ENCODE data around the gene KDM6B.
"Not testable (repeated sequence)": the region's sequence is repeated elsewhere in the genome, so short reads cannot be mapped to it uniquely, and the experiment has no call there.

KDM6B gene, protein sequence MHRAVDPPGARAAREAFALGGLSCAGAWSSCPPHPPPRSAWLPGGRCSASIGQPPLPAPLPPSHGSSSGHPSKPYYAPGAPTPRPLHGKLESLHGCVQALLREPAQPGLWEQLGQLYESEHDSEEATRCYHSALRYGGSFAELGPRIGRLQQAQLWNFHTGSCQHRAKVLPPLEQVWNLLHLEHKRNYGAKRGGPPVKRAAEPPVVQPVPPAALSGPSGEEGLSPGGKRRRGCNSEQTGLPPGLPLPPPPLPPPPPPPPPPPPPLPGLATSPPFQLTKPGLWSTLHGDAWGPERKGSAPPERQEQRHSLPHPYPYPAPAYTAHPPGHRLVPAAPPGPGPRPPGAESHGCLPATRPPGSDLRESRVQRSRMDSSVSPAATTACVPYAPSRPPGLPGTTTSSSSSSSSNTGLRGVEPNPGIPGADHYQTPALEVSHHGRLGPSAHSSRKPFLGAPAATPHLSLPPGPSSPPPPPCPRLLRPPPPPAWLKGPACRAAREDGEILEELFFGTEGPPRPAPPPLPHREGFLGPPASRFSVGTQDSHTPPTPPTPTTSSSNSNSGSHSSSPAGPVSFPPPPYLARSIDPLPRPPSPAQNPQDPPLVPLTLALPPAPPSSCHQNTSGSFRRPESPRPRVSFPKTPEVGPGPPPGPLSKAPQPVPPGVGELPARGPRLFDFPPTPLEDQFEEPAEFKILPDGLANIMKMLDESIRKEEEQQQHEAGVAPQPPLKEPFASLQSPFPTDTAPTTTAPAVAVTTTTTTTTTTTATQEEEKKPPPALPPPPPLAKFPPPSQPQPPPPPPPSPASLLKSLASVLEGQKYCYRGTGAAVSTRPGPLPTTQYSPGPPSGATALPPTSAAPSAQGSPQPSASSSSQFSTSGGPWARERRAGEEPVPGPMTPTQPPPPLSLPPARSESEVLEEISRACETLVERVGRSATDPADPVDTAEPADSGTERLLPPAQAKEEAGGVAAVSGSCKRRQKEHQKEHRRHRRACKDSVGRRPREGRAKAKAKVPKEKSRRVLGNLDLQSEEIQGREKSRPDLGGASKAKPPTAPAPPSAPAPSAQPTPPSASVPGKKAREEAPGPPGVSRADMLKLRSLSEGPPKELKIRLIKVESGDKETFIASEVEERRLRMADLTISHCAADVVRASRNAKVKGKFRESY (N-terminal part only)

DNA sequence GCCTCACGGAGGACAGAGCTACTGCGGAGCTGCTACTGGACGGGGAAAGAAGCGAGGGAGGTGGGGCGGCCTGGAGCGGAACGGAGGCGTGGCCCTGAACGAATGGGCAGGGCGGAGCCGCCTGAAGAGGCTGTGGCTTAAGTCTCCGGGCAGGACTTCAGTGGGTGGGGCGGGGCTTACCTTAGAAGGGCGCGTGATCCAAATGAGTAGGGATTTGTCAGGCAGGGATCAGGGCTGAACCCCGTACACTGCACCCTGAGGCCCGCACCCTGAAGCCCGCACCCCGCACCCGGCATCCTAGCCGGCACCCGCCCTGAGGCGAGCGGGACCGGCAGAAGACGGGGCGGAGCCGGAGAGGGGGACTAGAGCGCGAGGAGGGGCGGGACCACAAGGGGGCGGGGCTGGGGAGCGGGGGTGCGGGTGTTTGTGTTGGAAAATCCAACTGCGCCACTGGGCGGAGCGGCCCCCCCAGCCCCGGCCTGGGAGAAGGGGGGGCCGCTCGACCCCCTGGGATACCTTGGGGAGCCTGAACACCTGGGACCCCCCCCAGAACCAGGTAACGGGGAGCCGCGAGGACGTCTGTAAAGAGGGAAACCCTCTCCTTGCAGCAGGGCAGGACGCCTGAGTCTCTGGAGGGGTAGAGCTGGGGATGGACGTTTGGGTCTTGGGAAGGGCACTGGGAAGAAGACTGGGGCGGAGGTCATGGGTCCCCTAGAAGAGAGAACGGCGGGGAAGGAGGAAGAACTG is at the start of gene KDM6B:
Gene KDM6B, plus strand, starts transcription at position 423 of the 747 bp plus-strand sequence. CDS start 11,338 bp downstream, outside the sequence.
- DNase-seq (ENCODE audit: low read depth), result peak; percentile 81

DNA sequence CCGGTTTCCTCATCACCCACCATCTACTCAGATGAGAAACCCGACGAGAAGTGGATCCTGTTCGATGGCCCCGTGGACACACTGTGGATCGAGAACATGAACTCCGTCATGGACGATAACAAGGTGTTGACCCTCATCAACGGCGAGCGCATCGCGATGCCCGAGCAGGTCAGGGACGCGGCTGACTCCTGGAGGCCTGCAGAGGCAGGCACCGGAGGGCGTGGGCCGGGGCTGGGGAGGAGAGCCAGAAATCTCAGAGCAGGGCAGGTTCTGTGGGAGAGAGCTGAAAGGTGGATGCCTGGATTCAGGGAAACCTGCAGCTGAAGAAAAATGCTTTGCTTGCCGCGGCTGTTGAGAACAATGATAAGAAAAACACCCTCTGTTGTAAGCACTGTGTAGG is 47.2 kb upstream of the KDM6B start:
- DNase-seq (ENCODE audit: low read depth), result no peak

DNA sequence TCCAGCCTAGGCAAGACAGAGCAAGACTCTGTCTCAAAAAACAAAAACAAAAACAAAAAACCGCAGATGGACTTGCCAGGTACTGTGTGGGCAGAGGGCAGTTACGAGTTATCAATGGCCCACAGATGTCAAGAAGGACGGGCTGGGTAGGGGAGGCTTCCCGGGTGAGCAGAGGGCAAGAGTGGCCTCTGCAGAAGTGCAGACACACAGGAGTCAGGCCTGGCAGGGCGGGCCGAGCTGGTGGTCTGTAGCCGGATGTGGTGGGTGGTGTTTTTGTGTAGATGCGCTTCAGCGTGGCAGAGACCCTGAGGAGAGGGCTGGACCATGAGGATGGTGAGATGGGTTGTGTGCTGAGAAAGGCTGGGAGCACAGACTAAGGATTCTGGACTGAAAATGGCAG is 44.9 kb upstream of the KDM6B start:
- DNase-seq (ENCODE audit: low read depth), result no peak

DNA sequence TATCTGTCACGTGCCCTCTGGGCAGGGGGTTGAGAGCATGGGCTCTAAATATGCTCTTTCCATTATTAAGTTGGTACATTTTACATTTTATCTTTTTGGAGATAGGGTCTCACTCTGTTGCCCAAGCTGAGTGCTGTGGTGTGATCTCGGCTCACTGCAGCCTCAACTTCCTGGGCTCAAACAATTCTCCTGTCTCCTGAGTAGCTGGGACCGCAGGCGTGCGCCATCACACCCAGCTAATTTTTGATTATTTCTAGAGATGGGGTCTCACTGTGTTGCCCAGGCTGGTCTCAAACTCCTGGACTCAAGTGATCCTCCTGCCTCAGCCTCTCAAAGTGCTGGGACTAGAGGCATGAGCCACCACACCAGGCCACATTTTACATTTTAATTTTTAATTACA is 43.9 kb upstream of the KDM6B start:
- no peak for DNase-seq (ENCODE audit: low read depth)

DNA sequence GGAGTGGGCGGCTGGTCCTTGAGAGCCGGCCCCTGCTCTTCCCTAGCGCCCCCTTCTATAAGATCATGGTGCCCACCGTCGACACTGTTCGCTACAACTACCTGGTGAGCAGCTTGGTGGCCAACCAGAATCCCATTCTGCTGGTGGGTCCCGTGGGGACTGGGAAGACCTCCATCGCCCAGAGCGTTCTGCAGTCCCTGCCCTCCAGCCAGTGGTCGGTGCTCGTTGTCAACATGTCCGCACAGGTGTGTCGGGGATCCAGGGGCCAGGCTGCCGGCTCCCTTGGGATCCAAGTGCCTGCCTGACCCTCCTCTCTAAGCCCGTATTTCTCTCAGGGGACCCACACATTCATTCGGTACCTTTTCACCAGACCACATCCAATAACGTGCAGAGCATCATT is 41.4 kb upstream of the KDM6B start:
- DNase-seq (ENCODE audit: low read depth), result no peak

DNA sequence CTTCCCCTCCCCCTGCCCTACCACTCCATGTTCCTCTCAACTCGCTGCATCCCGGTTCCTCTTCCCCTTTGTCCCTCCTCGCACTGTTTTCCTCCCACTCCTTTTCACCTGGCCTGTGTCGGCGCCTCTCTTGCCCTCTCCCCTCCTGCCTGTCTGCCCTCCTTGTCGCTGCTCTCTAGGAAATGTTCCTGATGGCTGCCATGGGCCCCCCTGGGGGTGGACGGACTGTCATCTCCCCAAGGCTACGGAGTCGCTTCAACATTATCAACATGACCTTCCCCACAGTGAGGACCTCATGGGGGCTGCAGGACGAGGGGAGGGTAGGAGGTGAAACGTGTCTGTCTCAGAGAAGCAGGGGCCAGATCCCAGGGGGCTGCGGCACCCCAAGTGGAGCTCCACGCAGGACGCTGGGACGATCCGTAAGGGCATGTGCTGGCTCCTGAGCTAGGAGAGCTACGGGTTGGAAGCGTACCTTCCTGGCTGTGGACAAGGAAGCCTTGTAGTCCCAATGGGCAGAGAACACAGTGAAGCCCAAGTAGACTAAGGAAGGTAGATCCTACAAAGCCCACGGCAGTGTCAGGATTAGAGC is 39.8 kb upstream of the KDM6B start:
- no peak for DNase-seq (ENCODE audit: low read depth)

DNA sequence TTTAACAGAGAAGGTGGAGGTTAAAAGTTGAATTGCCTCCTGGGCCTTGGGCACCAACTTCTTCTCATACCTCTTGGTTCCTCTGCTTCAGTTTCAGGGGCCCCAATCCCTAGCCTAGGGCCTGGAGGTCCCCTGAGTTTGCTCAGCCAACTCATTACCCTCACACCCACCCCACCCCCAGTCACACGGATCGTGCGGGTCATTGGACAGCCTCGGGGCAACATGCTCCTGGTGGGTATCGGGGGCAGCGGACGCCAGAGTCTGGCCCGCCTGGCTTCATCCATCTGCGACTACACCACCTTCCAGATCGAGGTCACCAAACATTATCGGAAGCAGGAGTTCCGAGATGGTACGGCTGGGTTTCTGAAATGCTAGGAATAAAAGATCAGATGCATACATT is 36.0 kb upstream of the KDM6B start:
- DNase-seq (ENCODE audit: low read depth), result no peak

DNA sequence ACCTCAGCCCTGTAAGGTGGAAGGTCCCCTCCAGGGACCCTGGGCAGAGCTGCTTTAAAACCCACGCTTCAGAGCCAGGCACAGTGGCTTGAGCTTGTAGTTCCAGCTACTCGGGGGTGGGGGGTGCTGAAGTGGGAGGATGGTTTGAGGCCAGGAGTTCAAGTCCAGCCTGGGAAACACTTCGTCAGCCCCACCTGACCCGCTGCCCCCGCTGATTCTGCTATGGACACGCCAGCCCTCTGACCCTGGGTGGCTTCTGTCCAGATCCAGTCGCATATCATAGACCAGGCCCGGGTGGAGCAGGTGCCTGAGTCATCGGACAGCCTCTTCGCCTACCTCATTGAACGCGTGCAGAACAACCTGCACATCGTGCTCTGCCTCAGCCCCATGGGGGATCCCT is 35.2 kb upstream of the KDM6B start:
- no peak for DNase-seq (ENCODE audit: low read depth)

DNA sequence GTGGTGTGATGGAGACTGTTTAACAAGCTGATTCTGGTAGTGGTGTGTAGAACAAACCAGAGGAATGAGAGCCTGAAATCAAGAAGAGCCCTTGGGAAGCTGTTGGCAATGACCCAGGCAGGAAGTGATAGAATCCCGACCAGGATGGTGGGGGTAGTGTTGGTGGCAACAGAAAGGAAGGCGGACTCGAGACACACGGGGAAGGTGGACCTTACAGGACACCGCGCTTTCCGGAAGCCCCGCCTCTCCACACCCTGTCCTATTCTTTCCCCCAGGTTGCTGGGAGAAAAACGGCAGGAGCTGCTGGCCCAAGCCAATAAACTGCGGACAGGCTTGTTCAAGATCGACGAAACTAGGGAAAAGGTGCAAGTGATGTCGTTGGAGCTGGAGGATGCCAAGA is 30.0 kb upstream of the KDM6B start:
- no peak for DNase-seq (ENCODE audit: low read depth)

DNA sequence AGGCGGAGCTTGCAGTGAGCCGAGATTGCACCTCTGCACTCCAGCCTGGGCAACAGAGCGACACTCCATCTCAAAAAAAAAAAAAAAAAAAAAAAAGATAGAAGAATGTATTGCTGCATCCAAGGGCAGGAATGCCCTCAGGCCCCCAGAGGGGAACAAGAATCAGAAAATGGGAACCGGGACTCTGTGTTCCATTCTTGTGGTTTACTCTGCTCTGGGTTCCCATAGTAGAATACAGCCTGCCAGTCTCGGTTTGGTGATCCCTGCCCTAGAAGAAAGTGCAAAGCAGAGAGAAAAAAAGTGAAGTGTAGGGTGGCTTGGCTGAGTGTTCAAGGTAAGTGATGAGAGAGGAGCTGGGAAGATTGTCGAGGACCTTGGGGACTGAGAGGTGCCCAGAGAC is 27.4 kb upstream of the KDM6B start:
- DNase-seq (ENCODE audit: low read depth), result no peak

DNA sequence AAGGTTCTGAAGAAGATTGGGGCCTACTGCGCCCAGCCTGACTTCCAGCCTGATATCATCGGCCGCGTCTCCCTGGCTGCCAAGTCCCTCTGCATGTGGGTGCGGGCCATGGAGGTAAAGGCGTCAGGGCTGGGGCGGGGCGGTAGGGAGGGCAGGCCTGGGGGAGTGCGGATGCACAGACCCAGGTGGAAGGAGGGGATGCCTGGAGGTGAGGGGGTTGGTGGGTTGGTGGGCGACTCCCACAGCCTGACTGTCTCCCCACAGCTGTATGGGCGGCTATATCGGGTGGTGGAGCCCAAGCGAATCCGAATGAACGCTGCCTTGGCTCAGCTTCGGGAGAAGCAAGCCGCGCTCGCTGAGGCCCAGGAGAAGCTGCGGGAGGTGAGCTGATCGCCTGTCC is 26.8 kb upstream of the KDM6B start:
- DNase-seq (ENCODE audit: low read depth), result no peak

DNA sequence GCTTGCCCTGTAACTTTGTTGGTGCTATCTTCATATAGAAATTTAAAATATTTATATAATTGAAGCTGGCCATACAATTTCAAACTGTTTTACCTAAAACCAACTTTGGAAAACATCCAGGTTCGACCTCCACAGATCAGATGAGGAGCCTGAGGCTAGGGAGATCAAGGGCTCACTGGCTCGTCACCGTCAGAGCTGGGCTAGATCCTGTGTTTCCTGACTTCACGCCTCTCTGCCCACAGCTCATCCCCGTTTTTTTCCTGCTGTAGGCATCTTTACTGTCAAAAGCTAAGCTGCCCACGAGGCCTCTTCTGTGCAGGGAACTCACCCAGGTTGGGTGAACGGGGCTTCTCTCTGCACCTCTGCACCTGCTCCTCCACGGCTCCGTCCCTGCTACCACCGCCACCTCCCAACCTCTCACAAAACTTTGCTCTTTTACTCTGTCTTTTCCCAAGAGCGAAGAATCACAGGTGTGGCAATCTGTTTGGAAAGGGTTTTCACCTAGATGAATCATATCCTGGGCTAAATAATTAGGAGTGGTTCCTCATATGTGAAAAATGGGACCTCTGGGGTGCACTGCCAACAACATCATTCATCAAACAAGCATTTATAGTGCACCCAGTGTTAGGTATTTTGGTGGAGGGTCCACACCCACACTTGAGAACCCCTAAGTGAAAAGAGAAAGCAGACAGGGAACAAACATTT is 24.8 kb upstream of the KDM6B start:
- DNase-seq (ENCODE audit: low read depth), result no peak

DNA sequence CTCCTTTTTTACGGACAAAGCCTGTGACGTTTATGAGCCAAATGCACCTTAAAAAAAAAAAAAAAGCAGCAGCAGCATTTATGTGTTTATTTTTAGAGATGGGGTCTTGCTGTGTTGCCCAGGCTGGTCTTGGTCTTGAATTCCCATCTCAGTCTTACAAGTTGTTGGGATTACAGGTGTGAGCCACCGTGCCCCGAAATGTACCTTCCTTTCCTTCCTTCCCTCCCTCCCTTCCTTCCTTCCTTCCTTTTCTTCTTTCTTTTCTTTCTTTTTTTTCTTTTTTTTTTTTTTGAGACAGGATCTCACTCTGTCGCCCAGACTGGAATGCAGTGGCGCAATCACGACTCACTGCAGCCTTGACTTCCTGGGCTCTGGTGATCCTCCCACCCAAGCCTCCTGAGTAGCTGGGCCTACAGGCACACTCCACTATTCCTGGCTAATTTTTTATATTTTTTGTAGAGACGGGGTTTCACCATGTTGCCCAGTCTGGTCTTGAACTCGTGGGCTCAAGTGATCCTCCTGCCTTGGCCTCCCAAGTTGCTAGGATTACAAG is 24.1 kb upstream of the KDM6B start:
- DNase-seq (ENCODE audit: low read depth), result not testable (repeated sequence)

DNA sequence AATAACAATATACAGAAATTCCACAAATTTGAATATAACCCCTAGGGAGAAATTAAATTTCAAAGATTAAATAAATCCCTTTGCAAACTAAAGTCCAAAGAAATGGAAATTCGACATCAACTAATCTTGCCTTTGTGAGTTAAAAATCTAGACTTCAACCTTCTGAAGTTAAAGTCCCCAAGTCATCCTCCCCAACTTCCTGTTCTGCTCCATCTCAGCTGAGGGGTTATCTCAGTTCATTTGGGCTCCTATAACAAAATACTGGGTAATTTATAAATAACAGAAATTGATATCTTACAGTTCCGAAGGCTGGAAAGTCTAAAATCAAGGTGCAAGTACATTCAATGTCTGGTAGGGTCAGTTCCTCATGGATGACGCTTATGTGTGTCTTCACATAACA is 22.8 kb upstream of the KDM6B start:
- DNase-seq (ENCODE audit: low read depth), result no peak

DNA sequence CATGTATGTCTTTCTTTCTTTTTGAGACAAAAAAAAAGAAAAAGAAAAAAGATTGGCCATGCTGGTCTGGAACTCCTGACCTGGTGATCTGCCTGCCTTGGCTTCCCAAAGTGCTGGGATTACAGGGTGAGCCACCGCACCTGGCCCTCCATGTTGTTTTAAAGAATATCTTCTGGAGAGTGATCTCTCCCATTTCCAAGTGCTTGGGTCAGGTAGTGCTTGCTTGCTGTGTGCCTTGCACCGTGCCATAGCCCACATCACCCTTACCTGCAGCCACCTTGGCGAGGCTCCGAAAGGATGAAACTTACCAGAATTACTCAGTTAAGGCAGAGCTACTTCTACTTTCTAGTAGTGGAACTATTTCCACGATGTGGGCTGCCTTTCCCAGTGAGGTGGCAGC is 19.0 kb upstream of the KDM6B start:
- no peak for DNase-seq (ENCODE audit: low read depth)

DNA sequence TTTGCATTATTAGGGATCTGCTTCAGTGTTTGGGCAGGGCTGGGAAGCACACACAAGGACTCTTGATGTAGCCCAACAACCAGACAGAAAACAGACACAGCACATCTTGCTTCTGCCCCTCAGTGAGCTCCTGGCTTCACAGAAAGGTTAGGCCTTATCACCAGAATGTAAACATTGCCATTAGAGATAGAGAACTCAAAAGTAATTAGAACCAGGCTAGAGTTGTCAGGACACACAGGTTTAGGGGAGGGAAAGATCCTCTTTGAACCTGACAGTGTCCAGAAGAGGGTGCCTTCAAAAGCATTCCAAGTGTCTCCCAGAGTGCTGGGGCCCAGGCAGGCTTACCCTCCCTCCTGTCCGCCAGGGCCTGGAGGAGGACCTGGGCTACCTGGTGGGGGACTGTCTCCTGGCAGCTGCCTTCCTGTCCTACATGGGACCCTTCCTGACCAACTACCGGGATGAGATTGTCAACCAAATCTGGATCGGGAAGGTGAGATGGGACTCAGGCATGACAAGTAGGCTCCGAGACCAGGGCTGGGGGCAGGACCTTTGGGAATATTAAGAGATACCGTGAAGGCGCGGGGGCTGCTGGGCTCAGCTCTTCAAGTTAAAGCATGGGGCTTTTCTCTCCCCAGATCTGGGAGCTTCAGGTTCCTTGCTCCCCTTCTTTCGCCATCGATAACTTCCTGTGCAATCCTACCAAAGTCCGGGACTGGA is 16.9 kb upstream of the KDM6B start:
- DNase-seq (ENCODE audit: low read depth), result no peak

DNA sequence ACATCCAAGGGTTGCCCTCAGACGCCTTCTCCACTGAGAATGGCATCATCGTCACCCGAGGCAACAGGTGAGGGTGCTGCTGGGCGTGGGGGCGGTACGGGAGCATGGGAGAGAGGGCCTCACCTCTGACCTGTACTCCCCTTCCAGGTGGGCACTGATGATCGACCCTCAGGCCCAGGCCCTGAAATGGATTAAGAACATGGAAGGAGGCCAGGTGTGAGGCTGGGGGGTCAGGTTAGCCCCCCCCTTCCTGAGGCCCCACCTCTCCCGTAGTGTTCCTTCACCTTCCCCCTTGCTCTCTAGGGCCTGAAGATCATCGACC is 16.4 kb upstream of the KDM6B start:
- no peak for DNase-seq (ENCODE audit: low read depth)

DNA sequence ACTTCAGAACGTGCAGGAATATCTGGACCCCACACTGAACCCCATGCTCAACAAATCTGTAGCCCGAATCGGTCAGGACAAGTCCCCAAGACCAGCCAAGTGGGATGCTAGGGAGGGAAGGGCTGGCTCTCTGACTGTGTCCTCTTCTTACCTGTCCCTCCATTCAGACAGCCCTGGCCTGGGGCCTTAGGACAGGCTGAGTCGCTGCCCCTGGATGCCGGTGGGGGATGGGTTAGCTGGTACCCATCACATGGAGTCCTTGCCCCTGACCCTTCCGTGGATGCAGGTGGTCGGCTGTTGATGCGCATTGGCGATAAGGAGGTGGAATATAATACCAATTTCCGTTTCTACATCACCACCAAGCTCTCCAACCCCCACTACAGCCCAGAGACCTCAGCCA is 16.0 kb upstream of the KDM6B start:
- no peak for DNase-seq (ENCODE audit: low read depth)

DNA sequence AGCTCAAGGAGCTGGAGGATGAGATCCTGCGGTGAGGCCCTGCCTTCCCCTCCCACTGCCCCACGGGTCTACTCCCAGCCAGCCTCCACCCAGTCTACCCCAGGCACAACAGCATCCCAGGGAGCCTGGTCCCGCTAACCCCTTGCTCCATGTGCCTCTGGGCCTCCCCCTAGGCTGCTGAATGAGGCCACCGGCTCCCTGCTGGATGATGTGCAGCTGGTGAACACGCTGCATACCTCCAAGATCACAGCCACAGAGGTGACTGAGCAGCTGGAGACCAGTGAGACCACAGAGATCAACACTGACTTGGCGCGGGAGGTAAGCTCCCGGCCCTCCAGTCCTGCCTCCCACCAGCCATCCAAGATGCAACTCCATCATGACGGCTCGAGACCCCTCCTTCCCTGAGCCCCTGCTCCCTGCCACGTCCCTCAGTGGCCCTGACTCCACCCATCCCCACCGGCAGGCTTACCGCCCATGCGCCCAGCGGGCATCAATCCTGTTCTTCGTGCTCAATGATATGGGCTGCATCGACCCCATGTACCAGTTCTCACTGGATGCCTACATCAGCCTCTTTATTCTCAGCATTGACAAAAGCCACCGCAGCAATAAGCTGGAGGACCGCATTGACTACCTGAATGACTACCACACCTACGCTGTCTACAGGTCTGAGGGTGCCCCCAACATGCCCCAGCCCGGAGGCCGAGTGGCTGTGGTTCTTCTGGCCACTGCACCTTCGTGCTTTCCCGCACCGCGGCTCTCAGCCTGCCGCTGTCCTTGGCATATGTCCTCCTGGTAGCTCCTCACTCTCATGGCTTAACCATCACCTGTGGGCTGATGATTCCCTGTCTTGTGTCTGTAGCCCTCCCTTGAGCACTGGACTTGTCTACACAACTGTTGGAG is 15.0 kb upstream of the KDM6B start:
- DNase-seq (ENCODE audit: low read depth), result no peak

Data from stimulated activated CD4-positive, alpha-beta T cell treated with anti-CD3 and anti-CD28 coated beads, Interleukin-2, amount 100 ng/mL, for 4 hours (primary cell).